HEK293 (cell line): ENCODE results near the gene TMEM239.

Source experiments
- CTCF ChIA-PET: fragments of 350-600 bp; formaldehyde crosslinking; extraction: SDS; loops from one replicate; lab custom pipeline; 2021; ENCODE audit warnings: antibody characterized with exemption; lab: Yijun Ruan, JAX
- POLR2A ChIA-PET: fragments of 300-600 bp; formaldehyde crosslinking; extraction: SDS; loops from one replicate; lab custom pipeline; 2020; ENCODE audit warnings: antibody characterized with exemption, inconsistent platforms; lab: Yijun Ruan, JAX
- H3K27ac ChIP-seq: fragments of 200-500 bp; sonication (Bioruptor generic); 2 replicates; pipeline ENCODE4 v1.5.1; 2014; ENCODE audit warnings: low read depth, low read length, control low read depth, inconsistent platforms; ENCODE audit errors: extremely low read depth
- H3K36me3 ChIP-seq, 2 experiments: fragments of 200-500 bp in 1 of 2; sonication (Bioruptor generic) in 1 of 2; 1 replicate in 1 of 2; 2 replicates in 1 of 2; pipeline ENCODE4 v1.5.1; 2014 to 2017; ENCODE audit warnings: inconsistent platforms in 2 of 2, low read length in 2 of 2; ENCODE audit not compliant: control insufficient read depth in 2 of 2, insufficient read depth in 1 of 2
- H3K4me1 ChIP-seq: fragments of 200-500 bp; sonication (Bioruptor generic); 2 replicates; pipeline ENCODE4 v1.5.1; 2014; ENCODE audit warnings: mild to moderate bottlenecking, low read length, inconsistent platforms; ENCODE audit not compliant: control insufficient read depth, insufficient read depth
- H3K4me3 ChIP-seq: 2 replicates; pipeline ENCODE4 v1.5.1; 2011; ENCODE audit warnings: low read depth, mild to moderate bottlenecking, control low read depth, low read length, moderate library complexity
- H3K9me3 ChIP-seq: fragments of 200-500 bp; sonication (Bioruptor generic); 2 replicates; pipeline ENCODE4 v1.5.1; 2014; ENCODE audit warnings: low read depth, low read length, inconsistent platforms; ENCODE audit not compliant: control insufficient read depth, insufficient read depth
- KLF8 ChIP-seq: fragments of 450-650 bp; formaldehyde crosslinking; IDR thresholded peaks from 2 replicates; pipeline ENCODE4 v1.5.1; 2016; ENCODE audit warnings: missing biosample characterization, missing genetic modification characterization
- MEIS1 ChIP-seq: sonication (generic); formaldehyde crosslinking; IDR thresholded peaks from 2 replicates; pipeline ENCODE4 v1.8.1; 2022; ENCODE audit warnings: missing genetic modification reagents, mild to moderate bottlenecking, borderline replicate concordance
- PRDM6 ChIP-seq: fragments of 450-650 bp; formaldehyde crosslinking; IDR thresholded peaks from 2 replicates; pipeline ENCODE4 v1.5.1; 2017; ENCODE audit warnings: missing biosample characterization, missing genetic modification characterization
- SCRT2 ChIP-seq: fragments of 450-650 bp; formaldehyde crosslinking; IDR thresholded peaks from 2 replicates; pipeline ENCODE4 v1.5.1; 2016; ENCODE audit warnings: missing biosample characterization, missing genetic modification characterization
- TRIM28 ChIP-seq: IDR thresholded peaks from 2 replicates; pipeline ENCODE4 v1.6.1; 2011; ENCODE audit warnings: low read length, control low read depth, borderline replicate concordance
- ZBTB20 ChIP-seq: fragments of 450-650 bp; formaldehyde crosslinking; IDR thresholded peaks from 2 replicates; pipeline ENCODE4 v1.5.1; 2016; ENCODE audit warnings: missing biosample characterization, missing genetic modification characterization
- ZBTB26 ChIP-seq: fragments of 450-650 bp; formaldehyde crosslinking; optimal IDR thresholded peaks from 2 replicates; pipeline ENCODE3; 2016; ENCODE audit warnings: missing biosample characterization, mild to moderate bottlenecking, missing genetic modification characterization
- ZBTB44 ChIP-seq: fragments of 450-650 bp; IDR thresholded peaks from 2 replicates; pipeline ENCODE4 v1.5.1; 2018; ENCODE audit warnings: missing biosample characterization, mild to moderate bottlenecking, missing genetic modification characterization
- ZNF221 ChIP-seq: fragments of 450-650 bp; formaldehyde crosslinking; IDR thresholded peaks from 2 replicates; pipeline ENCODE4 v1.5.1; 2017; ENCODE audit warnings: missing biosample characterization, missing genetic modification characterization, borderline replicate concordance
- ZNF501 ChIP-seq: fragments of 450-650 bp; formaldehyde crosslinking; IDR thresholded peaks from 2 replicates; pipeline ENCODE4 v1.5.1; 2016; ENCODE audit warnings: missing biosample characterization, missing genetic modification characterization
- ZNF521 ChIP-seq: fragments of 450-650 bp; formaldehyde crosslinking; IDR thresholded peaks from 2 replicates; pipeline ENCODE4 v1.5.1; 2017; ENCODE audit warnings: missing biosample characterization, mild to moderate bottlenecking, missing genetic modification characterization
- ZNF549 ChIP-seq: fragments of 450-650 bp; IDR thresholded peaks from 2 replicates; pipeline ENCODE4 v1.5.1; 2018; ENCODE audit warnings: missing biosample characterization, missing genetic modification characterization, mild to moderate bottlenecking, inconsistent platforms, moderate library complexity
- ZNF596 ChIP-seq: fragments of 450-650 bp; IDR thresholded peaks from 2 replicates; pipeline ENCODE4 v1.5.0; 2018; ENCODE audit warnings: missing biosample characterization, mild to moderate bottlenecking, missing genetic modification characterization, moderate library complexity
- ZNF654 ChIP-seq: fragments of 450-650 bp; formaldehyde crosslinking; IDR thresholded peaks from 2 replicates; pipeline ENCODE4 v1.5.1; 2016; ENCODE audit warnings: low read depth, missing biosample characterization, missing genetic modification characterization
- ZNF664 ChIP-seq: fragments of 450-650 bp; formaldehyde crosslinking; IDR thresholded peaks from 2 replicates; pipeline ENCODE4 v1.5.1; 2016; ENCODE audit warnings: missing biosample characterization, missing genetic modification characterization
- ZNF701 ChIP-seq: fragments of 450-650 bp; formaldehyde crosslinking; IDR thresholded peaks from 2 replicates; pipeline ENCODE4 v1.5.1; 2016; ENCODE audit warnings: missing biosample characterization, missing genetic modification characterization
- ZSCAN5A ChIP-seq: fragments of 450-650 bp; formaldehyde crosslinking; IDR thresholded peaks from 2 replicates; pipeline ENCODE4 v1.5.1; 2016; ENCODE audit warnings: missing biosample characterization, missing genetic modification characterization

TMEM239 gene

GRCh38 chr20:2825761-2826160 is 9.6 kb downstream of the TMEM239 start (continued):
- TF ChIP-seq PRDM6 (tag by site-specific recombination), result no peak
- no peak for TF ChIP-seq MEIS1 (CRISPR knock-in tag)

- no peaks in the 10 kb centered on the region for H3K4me1 ChIP-seq
- H3K27ac ChIP-seq, result no peak overlapping the region
- TF ChIP-seq ZNF664 (tag by site-specific recombination) (no peak), ZNF654 (tag by site-specific recombination) (no peak), ZBTB26 (tag by site-specific recombination) (no peak), TRIM28 (no peak), KLF8 (tag by site-specific recombination) (no peak), ZBTB20 (tag by site-specific recombination) (no peak), ZNF701 (tag by site-specific recombination) (no peak), ZNF549 (tag by site-specific recombination) (no peak), SCRT2 (tag by site-specific recombination) (no peak), ZNF501 (tag by site-specific recombination) (no peak), ZBTB44 (tag by site-specific recombination) (no peak), ZNF221 (tag by site-specific recombination) (no peak), PRDM6 (tag by site-specific recombination) (no peak), ZSCAN5A (no peak), ZNF521 (no peak), ZNF596 (tag by site-specific recombination) (no peak)
- H3K9me3 ChIP-seq, result no peaks in the 10 kb centered on the region
- no peaks in the 10 kb centered on the region for H3K36me3 ChIP-seq
- H3K4me3 ChIP-seq, result no peak overlapping the region
- CTCF ChIA-PET, result interaction anchor here (0.6 kb wide), 1 partner anchor 14 kb away, joined by 3 read pairs; no protein-coding TSS in a partner anchor
- POLR2A ChIA-PET, result no interaction called here
Observed at GRCh38 chr20:2826655-2827054, 10.5 kb downstream of the TMEM239 start.
